HL-60 (cell line): ENCODE data around the gene VAMP8.

Experiments
- GABPA ChIP-seq: IDR thresholded peaks from 2 replicates; pipeline ENCODE4 v1.6.1; 2012; ENCODE audit warnings: low read depth
- POLR2AphosphoS5 ChIP-seq: IDR thresholded peaks from 2 replicates; pipeline ENCODE4 v1.6.1; 2012; ENCODE audit warnings: low read depth
- SPI1 ChIP-seq: IDR thresholded peaks from 2 replicates; pipeline ENCODE4 v1.6.1; 2012; ENCODE audit warnings: low read depth, mild to moderate bottlenecking, borderline replicate concordance
- TF ChIP-seq, protein P1 (sequence below): IDR thresholded peaks from one replicate; pipeline ENCODE4 v1.5.1; 2011; ENCODE audit warnings: low read length, control low read depth, inconsistent platforms; ENCODE audit not compliant: insufficient read depth
- TF ChIP-seq, protein P2 (sequence below): IDR thresholded peaks from 2 replicates; pipeline ENCODE4 v1.6.1; 2012; ENCODE audit warnings: low read depth; ENCODE audit not compliant: insufficient replicate concordance

DNA sequence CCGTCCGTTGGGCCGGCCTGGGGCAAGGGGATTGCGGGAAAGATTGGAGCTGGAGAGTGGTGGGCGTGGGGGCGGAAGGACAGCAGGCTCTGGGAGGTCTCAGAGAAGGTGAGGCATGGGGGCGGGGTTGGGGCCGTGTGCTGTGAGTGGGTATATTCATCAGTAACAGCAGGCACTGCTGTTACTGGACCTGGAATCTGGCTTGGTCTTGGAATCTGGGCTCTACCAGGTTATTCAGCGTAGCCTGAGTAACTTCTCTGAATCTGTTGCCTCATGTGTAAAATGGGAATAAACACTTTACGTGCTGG is 18.6 kb downstream of the VAMP8 start:
- TF ChIP-seq, protein P1, sequence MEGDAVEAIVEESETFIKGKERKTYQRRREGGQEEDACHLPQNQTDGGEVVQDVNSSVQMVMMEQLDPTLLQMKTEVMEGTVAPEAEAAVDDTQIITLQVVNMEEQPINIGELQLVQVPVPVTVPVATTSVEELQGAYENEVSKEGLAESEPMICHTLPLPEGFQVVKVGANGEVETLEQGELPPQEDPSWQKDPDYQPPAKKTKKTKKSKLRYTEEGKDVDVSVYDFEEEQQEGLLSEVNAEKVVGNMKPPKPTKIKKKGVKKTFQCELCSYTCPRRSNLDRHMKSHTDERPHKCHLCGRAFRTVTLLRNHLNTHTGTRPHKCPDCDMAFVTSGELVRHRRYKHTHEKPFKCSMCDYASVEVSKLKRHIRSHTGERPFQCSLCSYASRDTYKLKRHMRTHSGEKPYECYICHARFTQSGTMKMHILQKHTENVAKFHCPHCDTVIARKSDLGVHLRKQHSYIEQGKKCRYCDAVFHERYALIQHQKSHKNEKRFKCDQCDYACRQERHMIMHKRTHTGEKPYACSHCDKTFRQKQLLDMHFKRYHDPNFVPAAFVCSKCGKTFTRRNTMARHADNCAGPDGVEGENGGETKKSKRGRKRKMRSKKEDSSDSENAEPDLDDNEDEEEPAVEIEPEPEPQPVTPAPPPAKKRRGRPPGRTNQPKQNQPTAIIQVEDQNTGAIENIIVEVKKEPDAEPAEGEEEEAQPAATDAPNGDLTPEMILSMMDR, result no peak
- TF ChIP-seq GABPA (no peak), POLR2AphosphoS5 (no peak), SPI1 (no peak)
- TF ChIP-seq, protein P2, sequence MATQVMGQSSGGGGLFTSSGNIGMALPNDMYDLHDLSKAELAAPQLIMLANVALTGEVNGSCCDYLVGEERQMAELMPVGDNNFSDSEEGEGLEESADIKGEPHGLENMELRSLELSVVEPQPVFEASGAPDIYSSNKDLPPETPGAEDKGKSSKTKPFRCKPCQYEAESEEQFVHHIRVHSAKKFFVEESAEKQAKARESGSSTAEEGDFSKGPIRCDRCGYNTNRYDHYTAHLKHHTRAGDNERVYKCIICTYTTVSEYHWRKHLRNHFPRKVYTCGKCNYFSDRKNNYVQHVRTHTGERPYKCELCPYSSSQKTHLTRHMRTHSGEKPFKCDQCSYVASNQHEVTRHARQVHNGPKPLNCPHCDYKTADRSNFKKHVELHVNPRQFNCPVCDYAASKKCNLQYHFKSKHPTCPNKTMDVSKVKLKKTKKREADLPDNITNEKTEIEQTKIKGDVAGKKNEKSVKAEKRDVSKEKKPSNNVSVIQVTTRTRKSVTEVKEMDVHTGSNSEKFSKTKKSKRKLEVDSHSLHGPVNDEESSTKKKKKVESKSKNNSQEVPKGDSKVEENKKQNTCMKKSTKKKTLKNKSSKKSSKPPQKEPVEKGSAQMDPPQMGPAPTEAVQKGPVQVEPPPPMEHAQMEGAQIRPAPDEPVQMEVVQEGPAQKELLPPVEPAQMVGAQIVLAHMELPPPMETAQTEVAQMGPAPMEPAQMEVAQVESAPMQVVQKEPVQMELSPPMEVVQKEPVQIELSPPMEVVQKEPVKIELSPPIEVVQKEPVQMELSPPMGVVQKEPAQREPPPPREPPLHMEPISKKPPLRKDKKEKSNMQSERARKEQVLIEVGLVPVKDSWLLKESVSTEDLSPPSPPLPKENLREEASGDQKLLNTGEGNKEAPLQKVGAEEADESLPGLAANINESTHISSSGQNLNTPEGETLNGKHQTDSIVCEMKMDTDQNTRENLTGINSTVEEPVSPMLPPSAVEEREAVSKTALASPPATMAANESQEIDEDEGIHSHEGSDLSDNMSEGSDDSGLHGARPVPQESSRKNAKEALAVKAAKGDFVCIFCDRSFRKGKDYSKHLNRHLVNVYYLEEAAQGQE, result no peak
